CD14-positive monocyte (primary cell): ENCODE data around the gene CEBPZ. TPM values are rescaled to one million over a fixed set of nuclear protein-coding genes. Genes with fewer than 3 reads are reported as not detected.
"Not testable (repeated sequence)": the region's sequence is repeated elsewhere in the genome, so short reads cannot be mapped to it uniquely, and the experiment has no call there.

Experiments used
- DNase-seq, 3 donors: peaks; one replicate each; pipeline ENCODE4 v3.0.0-alpha.2; 2011 to 2022
- H2AFZ ChIP-seq: 2 replicates; pipeline ENCODE4 v1.6.0; 2012; ENCODE audit warnings: mild to moderate bottlenecking, low read depth, low read length, inconsistent platforms; ENCODE audit not compliant: insufficient read depth, poor library complexity, severe bottlenecking
- H3K27ac ChIP-seq, 2 donors: 1 replicate in 1 of 2; 2 replicates in 1 of 2; pipeline ENCODE4 v1.5.1; 2012 to 2013; ENCODE audit warnings: low read length in 2 of 2, control low read depth in 1 of 2, inconsistent platforms in 1 of 2, low read depth in 1 of 2, mild to moderate bottlenecking in 1 of 2
- H3K27me3 ChIP-seq, 2 donors: one replicate each; pipeline versions ENCODE4 v1.6.0 to v1.6.1; 2011 to 2013; ENCODE audit warnings: low read length in 2 of 2; ENCODE audit not compliant: control insufficient read depth in 2 of 2, insufficient read depth in 2 of 2
- H3K36me3 ChIP-seq, 2 donors: replicated peaks in 1 of 2; 1 replicate in 1 of 2; 2 replicates in 1 of 2; pipeline versions ENCODE4 v1.5.1 to v1.6.1; 2012 to 2013; ENCODE audit warnings: low read length in 2 of 2, control low read depth in 1 of 2, inconsistent platforms in 1 of 2, mild to moderate bottlenecking in 1 of 2; ENCODE audit not compliant: insufficient read depth in 2 of 2, control insufficient read depth in 1 of 2
- H3K4me1 ChIP-seq, 2 donors: 1 replicate in 1 of 2; 2 replicates in 1 of 2; pipeline versions ENCODE4 v1.5.1 to v1.6.1; 2012 to 2013; ENCODE audit warnings: low read length in 2 of 2, control low read depth in 1 of 2, inconsistent platforms in 1 of 2, mild to moderate bottlenecking in 1 of 2, moderate library complexity in 1 of 2; ENCODE audit not compliant: insufficient read depth in 2 of 2, control insufficient read depth in 1 of 2
- H3K4me2 ChIP-seq: replicated peaks from 2 replicates; pipeline ENCODE3; 2012; ENCODE audit warnings: low read length, moderate library complexity, mild to moderate bottlenecking; ENCODE audit not compliant: poor library complexity, severe bottlenecking; ENCODE audit errors: extremely low read depth
- H3K4me3 ChIP-seq, 3 experiments: fragments of 200-600 bp in 1 of 3; sonication (generic) in 1 of 3; replicated peaks in 1 of 3; 1 replicate in 2 of 3; 2 replicates in 1 of 3; pipeline ENCODE4 v1.5.1; 2011 to 2013; ENCODE audit warnings: low read length in 3 of 3, mild to moderate bottlenecking in 3 of 3, control low read depth in 2 of 3, low read depth in 2 of 3, inconsistent platforms in 1 of 3, moderate library complexity in 1 of 3
- H3K79me2 ChIP-seq: 2 replicates; pipeline ENCODE4 v1.6.0; 2012; ENCODE audit warnings: mild to moderate bottlenecking, control low read depth, inconsistent platforms, low read length, moderate library complexity; ENCODE audit not compliant: insufficient read depth
- H3K9ac ChIP-seq: 2 replicates; pipeline ENCODE4 v1.6.0; 2017; ENCODE audit warnings: low read length, mild to moderate bottlenecking; ENCODE audit not compliant: insufficient read depth, poor library complexity, severe bottlenecking
- H3K9me3 ChIP-seq, 2 donors: replicated peaks in 1 of 2; 1 replicate in 1 of 2; 2 replicates in 1 of 2; pipeline versions ENCODE4 v1.5.1 to v1.6.1; 2012 to 2013; ENCODE audit warnings: low read length in 2 of 2, control low read depth in 1 of 2; ENCODE audit not compliant: control insufficient read depth in 1 of 2, insufficient read depth in 1 of 2
- H4K20me1 ChIP-seq: 2 replicates; pipeline ENCODE4 v1.6.0; 2012; ENCODE audit warnings: mild to moderate bottlenecking, low read length, control low read depth, moderate library complexity; ENCODE audit not compliant: insufficient read depth
- H3K27ac Mint-ChIP-seq, 7 donors: one replicate each; pipeline ENCODE4 v1.8.0; 2020; ENCODE audit warnings: mild to moderate bottlenecking in 7 of 7, mixed read lengths in 7 of 7, moderate library complexity in 6 of 7, inconsistent platforms in 2 of 7
- H3K27me3 Mint-ChIP-seq, 3 donors: one replicate each; pipeline ENCODE4 v1.8.0; 2021 to 2022; ENCODE audit warnings: low read depth in 3 of 3, mild to moderate bottlenecking in 3 of 3, mixed read lengths in 3 of 3, moderate library complexity in 3 of 3, inconsistent platforms in 1 of 3
- H3K36me3 Mint-ChIP-seq, 2 donors: one replicate each; pipeline ENCODE4 v1.8.0; 2020; ENCODE audit warnings: mixed read lengths in 2 of 2, inconsistent platforms in 1 of 2, mild to moderate bottlenecking in 1 of 2
- H3K4me1 Mint-ChIP-seq: one replicate; pipeline ENCODE4 v1.8.0; 2020; ENCODE audit warnings: mild to moderate bottlenecking, mixed read lengths
- H3K4me3 Mint-ChIP-seq, 2 donors: one replicate each; pipeline ENCODE4 v1.8.0; 2020; ENCODE audit warnings: mild to moderate bottlenecking in 2 of 2, mixed read lengths in 2 of 2, moderate library complexity in 1 of 2
- H3K9me3 Mint-ChIP-seq, 7 donors: one replicate each; pipeline ENCODE4 v1.8.0; 2020 to 2022; ENCODE audit warnings: mixed read lengths in 7 of 7, mild to moderate bottlenecking in 6 of 7, moderate library complexity in 6 of 7, inconsistent platforms in 2 of 7
- WGBS: methylation state at CpG from one replicate; pipeline ENCODE4 v1.1.5; 2013; ENCODE audit warnings: missing lambda C conversion rate; ENCODE audit not compliant: insufficient coverage; 5-methylcytosine and 5-hydroxymethylcytosine counted together
- intact Hi-C, 2 donors: fragments of 100-400 bp; cut with micrococcal nuclease; formaldehyde crosslinking; loops; one replicate each; pipeline versions ENCODE4 v1.15.0 to v1.15.1; 2023
- polyA plus RNA-seq, 3 donors: library from polyadenylated mRNA; depleted of rRNA in 1 of 3; unstranded in 2 of 3; stranded (reverse) in 1 of 3; fragments of 300-500 nt in 2 of 3; fragments of >200 nt in 1 of 3; fragmentation: Illumina TruSeq in 2 of 3; gene quantifications; 1 replicate in 2 of 3; 2 replicates in 1 of 3; pipeline ENCODE4 v1.2.3, GENCODE V29; 2012 to 2021
- TF ChIP-seq, protein P1 (sequence below): fragments of 200-600 bp; IDR thresholded peaks from one replicate; pipeline ENCODE4 v1.8.0; 2022; ENCODE audit warnings: antibody characterized with exemption, mild to moderate bottlenecking

CEBPZ gene
- polyA plus RNA-seq, 3 donors = 5.7 to 11.2 (median 11.1) TPM

DNA sequence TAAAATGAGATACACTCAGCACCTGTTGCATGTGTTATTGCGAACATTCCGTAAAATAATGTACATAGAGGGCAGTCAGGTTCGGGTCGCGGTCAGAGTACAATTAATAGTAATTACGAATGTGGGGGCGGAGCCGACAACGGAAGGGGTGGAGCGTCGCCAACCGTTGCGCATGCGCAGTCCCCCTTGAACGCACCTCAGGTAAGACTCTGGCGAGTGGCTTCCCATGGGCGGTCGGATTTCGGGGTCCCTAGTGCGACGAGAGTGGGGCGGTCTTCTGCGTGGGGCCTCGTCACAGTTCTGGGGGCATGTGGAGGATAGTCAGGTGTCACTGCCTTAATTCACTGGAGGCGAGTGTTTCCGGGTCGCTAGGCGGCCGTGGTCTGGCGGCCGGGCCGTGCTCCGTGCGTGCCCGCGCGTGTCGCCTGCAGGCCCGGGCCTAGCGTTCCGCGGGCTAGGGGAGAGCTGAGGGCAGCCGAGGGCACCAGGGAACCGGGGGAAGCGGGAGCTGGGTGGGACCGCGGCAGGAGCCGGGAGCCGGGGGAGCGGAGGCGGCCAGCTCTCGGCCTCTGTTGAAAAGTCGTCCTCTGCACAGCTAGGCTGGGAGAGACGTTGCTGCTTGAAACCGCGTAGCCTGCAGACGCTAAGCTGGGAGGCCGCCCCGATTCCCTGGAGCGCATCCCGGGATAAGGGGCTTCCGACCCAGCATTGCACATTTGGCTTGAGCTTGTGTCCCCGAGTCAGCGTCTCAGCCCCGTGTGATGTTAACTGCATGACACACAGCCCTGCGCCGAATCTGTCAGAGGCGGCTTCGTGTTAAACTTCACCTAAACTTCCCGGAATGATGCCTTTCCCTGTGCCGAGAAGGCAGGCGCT lies 34.8 kb downstream of the CEBPZ start, which contains the start of gene CEBPZOS:
Gene CEBPZOS (plus strand): TSS at position 177 of the 876 bp plus-strand sequence. CDS start 3,209 bp downstream, outside the sequence.
- TF ChIP-seq, protein P1, sequence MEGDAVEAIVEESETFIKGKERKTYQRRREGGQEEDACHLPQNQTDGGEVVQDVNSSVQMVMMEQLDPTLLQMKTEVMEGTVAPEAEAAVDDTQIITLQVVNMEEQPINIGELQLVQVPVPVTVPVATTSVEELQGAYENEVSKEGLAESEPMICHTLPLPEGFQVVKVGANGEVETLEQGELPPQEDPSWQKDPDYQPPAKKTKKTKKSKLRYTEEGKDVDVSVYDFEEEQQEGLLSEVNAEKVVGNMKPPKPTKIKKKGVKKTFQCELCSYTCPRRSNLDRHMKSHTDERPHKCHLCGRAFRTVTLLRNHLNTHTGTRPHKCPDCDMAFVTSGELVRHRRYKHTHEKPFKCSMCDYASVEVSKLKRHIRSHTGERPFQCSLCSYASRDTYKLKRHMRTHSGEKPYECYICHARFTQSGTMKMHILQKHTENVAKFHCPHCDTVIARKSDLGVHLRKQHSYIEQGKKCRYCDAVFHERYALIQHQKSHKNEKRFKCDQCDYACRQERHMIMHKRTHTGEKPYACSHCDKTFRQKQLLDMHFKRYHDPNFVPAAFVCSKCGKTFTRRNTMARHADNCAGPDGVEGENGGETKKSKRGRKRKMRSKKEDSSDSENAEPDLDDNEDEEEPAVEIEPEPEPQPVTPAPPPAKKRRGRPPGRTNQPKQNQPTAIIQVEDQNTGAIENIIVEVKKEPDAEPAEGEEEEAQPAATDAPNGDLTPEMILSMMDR = no peak
- no peaks in the 10 kb centered on the region for H3K27me3 ChIP-seq
- peaks cover 8 to 19% of the 10 kb centered on the region in 2 donors for H3K36me3 ChIP-seq
- H2AFZ ChIP-seq = peak within 1 kb of the TSS; percentile 90
- H3K79me2 ChIP-seq = peaks cover 51% of the 10 kb centered on the region
- H3K36me3 Mint-ChIP-seq = peaks cover 9 to 10% of the 10 kb centered on the region in 2 donors
- H3K27me3 Mint-ChIP-seq = no peaks in the 10 kb centered on the region
- H3K9me3 Mint-ChIP-seq = peaks cover 0 to 4% (median 0%) of the 10 kb centered on the region in 7 donors
- peak within 1 kb of the TSS; percentile 78 to 94 (median 85) for H3K4me3 ChIP-seq
- intact Hi-C loops = loop anchor here (5.0 kb wide), 1 partner anchor 36 kb away; the partner anchor contains the start of genes CEBPZ (in 2 of the 2) and NDUFAF7 (in 2 of the 2)
- peak within 1 kb of the TSS; percentile 86 for H3K4me2 ChIP-seq
- H4K20me1 ChIP-seq = peaks cover 12% of the 10 kb centered on the region
- under 1% methylated on average over 68 of the region's 72 CpGs for WGBS
- peak; percentile 76 to 81 (median 80) for DNase-seq
- H3K27ac ChIP-seq = peak within 1 kb of the TSS; percentile 63 to 96
- H3K4me1 ChIP-seq = peaks cover 9 to 21% of the 10 kb centered on the region in 2 donors
- no peaks in the 10 kb centered on the region for H3K9me3 ChIP-seq
- peak within 1 kb of the TSS; percentile 95 to 98 for H3K4me3 Mint-ChIP-seq
- H3K27ac Mint-ChIP-seq = peak within 1 kb of the TSS; percentile 90 to 100 (median 99)
- peak within 1 kb of the TSS; percentile 90 for H3K9ac ChIP-seq
- peaks cover 11% of the 10 kb centered on the region for H3K4me1 Mint-ChIP-seq

DNA sequence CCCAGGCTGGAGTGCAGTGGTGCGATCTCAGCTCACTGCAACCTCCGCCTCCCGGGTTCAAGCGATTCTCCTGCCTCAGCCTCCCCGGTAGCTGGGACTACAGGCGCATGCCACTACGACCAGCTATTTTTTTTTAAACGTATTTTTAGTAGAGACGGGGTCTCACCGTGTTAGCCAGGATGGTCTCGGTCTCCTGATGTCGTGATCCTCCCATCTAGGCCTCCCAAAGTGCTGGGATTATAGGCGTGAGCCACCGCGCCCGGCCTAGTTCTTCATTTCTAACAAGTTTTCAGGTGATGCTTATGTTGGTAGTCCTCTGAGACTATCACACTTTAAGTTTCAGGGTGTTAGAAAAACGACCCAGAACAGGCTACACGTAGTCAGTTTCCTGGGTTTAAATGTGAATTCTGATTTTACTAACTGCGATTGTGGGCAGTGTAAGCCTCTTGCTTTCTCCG lies 35.5 kb downstream of the CEBPZ start:
- peak overlapping the region in 1 of 2 donors; percentile 96 for H3K27ac ChIP-seq
- H3K4me1 Mint-ChIP-seq = peaks cover 15% of the 10 kb centered on the region
- peaks cover 11 to 26% of the 10 kb centered on the region in 2 donors for H3K4me1 ChIP-seq
- peak overlapping the region; percentile 95 to 98 for H3K4me3 Mint-ChIP-seq
- DNase-seq, H3K27me3 ChIP-seq, H3K9me3 ChIP-seq, H3K27me3 Mint-ChIP-seq, H3K9me3 Mint-ChIP-seq, H3K36me3 Mint-ChIP-seq: not testable (repeated sequence)
- H3K36me3 ChIP-seq = peaks cover 2 to 12% of the 10 kb centered on the region in 2 donors
- peak overlapping the region; percentile 90 for H2AFZ ChIP-seq
- peaks cover 46% of the 10 kb centered on the region for H3K79me2 ChIP-seq
- intact Hi-C loops = loop anchor here (5.0 kb wide), 1 partner anchor 36 kb away; the partner anchor contains the start of genes CEBPZ (in 2 of the 2) and NDUFAF7 (in 2 of the 2)
- H3K4me3 ChIP-seq = peak overlapping the region; percentile 78 to 94 (median 85)
- WGBS = 79% methylated on average over 15 of the region's 20 CpGs
- peak overlapping the region; percentile 90 for H3K9ac ChIP-seq
- H3K4me2 ChIP-seq = peak overlapping the region; percentile 86
- peak overlapping the region in 6 of 7 donors; percentile 90 to 100 (median 99) for H3K27ac Mint-ChIP-seq
- H4K20me1 ChIP-seq = peaks cover 12% of the 10 kb centered on the region
